GM12874 (cell line): ENCODE measurements around the gene CLTCL1.

Source experiments
- CTCF ChIP-seq: IDR thresholded peaks from 2 replicates; pipeline ENCODE4 v1.5.1; 2011; ENCODE audit warnings: low read depth, mild to moderate bottlenecking, control low read depth, low read length, moderate library complexity; ENCODE audit not compliant: insufficient read depth

CLTCL1 gene

DNA sequence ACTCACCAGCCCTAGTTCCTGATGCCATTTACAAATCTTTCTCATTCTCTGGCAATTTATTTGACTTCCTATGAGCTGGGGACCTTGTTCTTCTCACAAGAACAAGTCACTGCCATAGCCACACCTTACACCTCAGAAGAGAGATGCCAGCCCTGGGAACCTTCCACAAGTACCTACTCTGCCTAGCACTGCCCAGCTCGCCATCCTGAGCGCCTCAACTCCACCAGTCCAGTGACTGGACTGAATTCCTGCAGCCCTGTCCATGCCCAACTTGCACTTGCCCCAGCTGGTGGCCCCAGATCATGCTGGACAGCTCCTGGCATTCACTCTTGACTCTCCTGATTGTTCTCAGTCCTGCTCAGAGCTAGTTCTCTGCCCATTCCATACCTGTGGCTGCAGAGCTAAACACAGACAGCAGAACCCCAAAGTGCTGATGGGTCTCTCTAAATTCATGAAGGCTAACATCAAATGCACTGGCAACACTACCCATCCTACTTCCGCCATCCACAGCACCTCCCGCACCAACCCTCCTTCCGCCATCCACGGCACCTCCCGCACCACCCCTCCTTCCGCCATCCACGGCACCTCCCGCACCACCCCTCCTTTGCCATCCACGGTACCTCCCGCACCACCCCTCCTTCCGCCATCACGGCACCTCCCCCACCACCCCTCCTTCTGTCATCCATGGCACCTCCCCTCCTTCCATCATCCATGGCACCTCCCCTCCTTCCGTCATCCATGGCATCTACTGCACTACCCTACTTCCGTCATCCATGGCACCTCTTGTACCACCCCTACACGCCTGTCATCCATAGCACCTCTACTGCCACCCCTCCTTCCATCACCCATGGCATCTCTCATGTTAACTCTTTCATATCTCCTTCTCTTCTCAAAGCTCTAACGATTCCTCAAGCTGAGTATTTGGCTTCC is 89.4 kb downstream of the CLTCL1 start:
- no peak for TF ChIP-seq CTCF

- TF ChIP-seq CTCF, result no peak
Observed at GRCh38 chr22:19201130-19201868, 90.2 kb downstream of the CLTCL1 start.

GRCh38 chr22:19199479-19199878 is 92.0 kb downstream of the CLTCL1 start:
- TF ChIP-seq CTCF, result no peak

DNA sequence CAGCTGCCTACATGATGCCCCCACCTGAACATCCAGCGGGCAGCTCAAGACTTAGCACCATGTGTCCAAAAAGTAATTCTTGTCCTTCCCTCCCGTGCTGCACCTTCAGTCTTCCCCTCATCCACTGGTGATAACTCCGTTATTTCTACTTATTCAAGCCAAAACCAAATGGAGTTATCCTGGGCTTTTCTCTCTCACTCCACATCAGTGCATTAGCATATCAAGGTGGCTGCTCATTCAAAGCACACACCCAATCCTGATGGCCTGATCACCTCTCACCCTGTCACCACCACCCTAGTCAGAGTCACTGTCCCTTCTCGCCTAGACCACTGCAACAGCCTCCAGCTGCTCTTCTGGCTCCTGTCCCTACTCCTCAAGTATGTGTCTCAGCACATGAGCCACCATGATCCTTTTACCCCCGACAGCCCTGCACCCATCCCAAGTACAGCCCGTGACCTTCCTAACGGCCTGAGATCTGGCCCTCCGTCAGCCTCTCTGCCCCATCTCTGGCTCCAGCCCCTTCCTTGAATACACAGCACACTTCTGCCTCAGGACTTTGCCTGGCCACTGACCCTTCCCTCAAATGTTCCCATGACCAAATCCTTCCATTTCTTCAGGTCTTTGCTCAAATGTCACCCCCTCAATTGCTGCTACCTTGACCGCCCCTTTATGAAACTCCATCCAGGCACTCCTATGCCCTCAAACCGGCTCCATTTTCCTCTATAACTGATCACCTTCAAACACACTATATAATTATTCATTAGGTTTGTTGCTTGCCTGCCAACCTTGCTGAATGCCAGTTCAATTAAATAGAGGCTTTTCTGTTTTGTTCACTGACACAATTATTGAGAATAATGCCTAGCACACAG is 93.3 kb downstream of the CLTCL1 start:
- no peak for TF ChIP-seq CTCF

DNA sequence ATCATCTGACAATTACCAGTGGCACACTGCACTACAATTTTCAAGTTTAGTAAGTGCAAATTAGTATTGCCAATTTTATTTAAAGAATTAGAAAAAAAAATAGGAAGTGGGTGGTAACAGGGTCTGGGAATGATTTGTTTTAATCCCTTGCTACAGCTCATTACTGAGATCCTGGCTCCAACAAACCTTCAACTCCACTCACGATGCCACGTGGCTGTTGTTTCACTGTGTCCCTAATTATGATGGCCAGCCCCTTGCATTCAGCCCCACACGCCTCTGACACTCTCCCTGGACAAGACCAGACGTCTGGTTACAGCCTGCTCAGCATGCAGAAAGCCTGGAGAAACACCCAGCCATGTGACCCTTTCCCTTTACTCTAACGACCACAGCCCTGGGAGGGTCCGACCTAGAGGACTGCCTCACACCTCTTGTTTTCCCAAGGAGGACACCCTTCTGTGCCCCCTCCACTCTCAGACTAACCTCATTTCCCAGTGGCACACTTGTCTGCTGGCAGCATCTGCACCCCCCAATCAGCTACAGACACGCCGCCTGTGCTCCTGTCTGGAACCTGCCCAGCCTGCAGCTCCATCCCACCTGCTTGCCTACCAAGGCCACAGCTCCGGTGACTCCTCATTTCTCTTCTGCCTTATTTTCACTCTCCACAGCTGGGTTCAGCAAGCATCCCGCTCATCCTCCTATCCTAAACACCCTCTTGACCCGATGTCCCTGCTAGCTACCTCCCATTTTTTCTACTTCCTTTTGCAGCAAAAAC is 94.5 kb downstream of the CLTCL1 start:
- TF ChIP-seq CTCF, result no peak

GRCh38 chr22:19195796-19196731 is 95.5 kb downstream of the CLTCL1 start:
- TF ChIP-seq CTCF, result no peak
